ENCODE measurements around the gene VEGFA. TPM values are rescaled to one million over a fixed set of nuclear protein-coding genes. Genes with fewer than 3 reads are reported as not detected.

Gene VEGFA
- total RNA-seq, 1 donor from 2014 or later, result 29.0 TPM

DNA sequence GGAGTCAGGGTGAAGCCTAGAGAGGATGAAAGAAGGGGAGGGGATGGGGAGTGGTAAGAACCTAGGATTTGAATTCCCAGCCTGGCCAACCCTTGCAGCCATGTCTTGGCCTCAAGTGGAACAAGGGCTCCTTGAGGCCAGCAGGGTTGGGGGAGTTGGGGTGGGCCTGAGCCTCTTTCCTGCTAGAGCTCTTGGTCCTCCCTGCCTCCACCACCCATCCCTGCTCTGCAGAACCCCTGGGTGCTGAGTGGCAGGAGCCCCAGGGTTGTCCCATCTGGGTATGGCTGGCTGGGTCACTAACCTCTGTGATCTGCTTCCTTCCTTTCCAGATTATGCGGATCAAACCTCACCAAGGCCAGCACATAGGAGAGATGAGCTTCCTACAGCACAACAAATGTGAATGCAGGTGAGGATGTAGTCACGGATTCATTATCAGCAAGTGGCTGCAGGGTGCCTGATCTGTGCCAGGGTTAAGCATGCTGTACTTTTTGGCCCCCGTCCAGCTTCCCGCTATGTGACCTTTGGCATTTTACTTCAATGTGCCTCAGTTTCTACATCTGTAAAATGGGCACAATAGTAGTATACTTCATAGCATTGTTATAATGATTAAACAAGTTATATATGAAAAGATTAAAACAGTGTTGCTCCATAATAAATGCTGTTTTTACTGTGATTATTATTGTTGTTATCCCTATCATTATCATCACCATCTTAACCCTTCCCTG lies 8.3 kb downstream of the VEGFA start:
- DNase-seq (no peak), ATAC-seq (ENCODE audit: low read depth) (no peak)
- ChIA-PET CTCF (no interaction called here), POLR2A (no interaction called here)
- Mint-ChIP-seq H3K27ac (no peak overlapping the region), H3K9me3 (no peaks in the 10 kb centered on the region), H3K4me1 (peaks cover 28% of the 10 kb centered on the region), H3K36me3 (ENCODE audit: low read depth) (peaks cover 13% of the 10 kb centered on the region), H3K27me3 (peaks cover 7% of the 10 kb centered on the region), H3K4me3 (no peak overlapping the region)
- TF ChIP-seq, protein P1, sequence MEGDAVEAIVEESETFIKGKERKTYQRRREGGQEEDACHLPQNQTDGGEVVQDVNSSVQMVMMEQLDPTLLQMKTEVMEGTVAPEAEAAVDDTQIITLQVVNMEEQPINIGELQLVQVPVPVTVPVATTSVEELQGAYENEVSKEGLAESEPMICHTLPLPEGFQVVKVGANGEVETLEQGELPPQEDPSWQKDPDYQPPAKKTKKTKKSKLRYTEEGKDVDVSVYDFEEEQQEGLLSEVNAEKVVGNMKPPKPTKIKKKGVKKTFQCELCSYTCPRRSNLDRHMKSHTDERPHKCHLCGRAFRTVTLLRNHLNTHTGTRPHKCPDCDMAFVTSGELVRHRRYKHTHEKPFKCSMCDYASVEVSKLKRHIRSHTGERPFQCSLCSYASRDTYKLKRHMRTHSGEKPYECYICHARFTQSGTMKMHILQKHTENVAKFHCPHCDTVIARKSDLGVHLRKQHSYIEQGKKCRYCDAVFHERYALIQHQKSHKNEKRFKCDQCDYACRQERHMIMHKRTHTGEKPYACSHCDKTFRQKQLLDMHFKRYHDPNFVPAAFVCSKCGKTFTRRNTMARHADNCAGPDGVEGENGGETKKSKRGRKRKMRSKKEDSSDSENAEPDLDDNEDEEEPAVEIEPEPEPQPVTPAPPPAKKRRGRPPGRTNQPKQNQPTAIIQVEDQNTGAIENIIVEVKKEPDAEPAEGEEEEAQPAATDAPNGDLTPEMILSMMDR (IDR thresholded peaks at IDR 0.05), result no peak
- intact Hi-C loops (cut with micrococcal nuclease), result loop anchor here (10.0 kb wide), 1 partner anchor 467 kb away; the partner anchor contains the start of gene HSP90AB1

DNA sequence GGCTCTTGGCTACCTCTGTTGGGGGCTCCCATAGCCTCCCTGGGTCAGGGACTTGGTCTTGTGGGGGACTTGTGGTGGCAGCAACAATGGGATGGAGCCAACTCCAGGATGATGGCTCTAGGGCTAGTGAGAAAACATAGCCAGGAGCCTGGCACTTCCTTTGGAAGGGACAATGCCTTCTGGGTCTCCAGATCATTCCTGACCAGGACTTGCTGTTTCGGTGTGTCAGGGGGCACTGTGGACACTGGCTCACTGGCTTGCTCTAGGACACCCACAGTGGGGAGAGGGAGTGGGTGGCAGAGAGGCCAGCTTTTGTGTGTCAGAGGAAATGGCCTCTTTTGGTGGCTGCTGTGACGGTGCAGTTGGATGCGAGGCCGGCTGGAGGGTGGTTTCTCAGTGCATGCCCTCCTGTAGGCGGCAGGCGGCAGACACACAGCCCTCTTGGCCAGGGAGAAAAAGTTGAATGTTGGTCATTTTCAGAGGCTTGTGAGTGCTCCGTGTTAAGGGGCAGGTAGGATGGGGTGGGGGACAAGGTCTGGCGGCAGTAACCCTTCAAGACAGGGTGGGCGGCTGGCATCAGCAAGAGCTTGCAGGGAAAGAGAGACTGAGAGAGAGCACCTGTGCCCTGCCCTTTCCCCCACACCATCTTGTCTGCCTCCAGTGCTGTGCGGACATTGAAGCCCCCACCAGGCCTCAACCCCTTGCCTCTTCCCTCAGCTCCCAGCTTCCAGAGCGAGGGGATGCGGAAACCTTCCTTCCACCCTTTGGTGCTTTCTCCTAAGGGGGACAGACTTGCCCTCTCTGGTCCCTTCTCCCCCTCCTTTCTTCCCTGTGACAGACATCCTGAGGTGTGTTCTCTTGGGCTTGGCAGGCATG lies 9.2 kb downstream of the VEGFA start:
- peaks cover 24% of the 10 kb centered on the region for H3K4me1 Mint-ChIP-seq
- DNase-seq, result no peak
- TF ChIP-seq, protein P1 (IDR thresholded peaks at IDR 0.05), result no peak

DNA sequence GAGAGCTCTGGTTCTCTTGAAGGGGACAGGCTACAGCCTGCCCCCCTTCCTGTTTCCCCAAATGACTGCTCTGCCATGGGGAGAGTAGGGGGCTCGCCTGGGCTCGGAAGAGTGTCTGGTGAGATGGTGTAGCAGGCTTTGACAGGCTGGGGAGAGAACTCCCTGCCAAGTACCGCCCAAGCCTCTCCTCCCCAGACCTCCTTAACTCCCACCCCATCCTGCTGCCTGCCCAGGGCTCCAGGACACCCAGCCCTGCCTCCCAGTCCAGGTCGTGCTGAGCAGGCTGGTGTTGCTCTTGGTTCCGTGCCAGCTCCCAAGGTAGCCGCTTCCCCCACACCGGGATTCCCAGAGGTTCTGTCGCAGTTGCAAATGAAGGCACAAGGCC lies 9.8 kb downstream of the VEGFA start:
- Mint-ChIP-seq H3K27ac (no peak overlapping the region), H3K27me3 (no peaks in the 10 kb centered on the region), H3K36me3 (ENCODE audit: low read depth) (peaks cover 20% of the 10 kb centered on the region), H3K4me3 (no peak overlapping the region), H3K4me1 (peaks cover 18% of the 10 kb centered on the region), H3K9me3 (no peaks in the 10 kb centered on the region)
- DNase-seq (no peak), ATAC-seq (ENCODE audit: low read depth) (no peak)
- CTCF ChIA-PET, result no interaction called here
- POLR2A ChIA-PET, result no interaction called here
- intact Hi-C loops (cut with micrococcal nuclease), result loop anchor here (10.0 kb wide), 1 partner anchor 465 kb away; the partner anchor contains the start of gene HSP90AB1
- TF ChIP-seq, protein P1 (IDR thresholded peaks at IDR 0.05), result no peak

More for the DNA sequence above, 9.2 kb downstream of the VEGFA start:
- ATAC-seq (ENCODE audit: low read depth), result no peak
- H3K36me3 Mint-ChIP-seq (ENCODE audit: low read depth), result peaks cover 15% of the 10 kb centered on the region
- CTCF ChIA-PET, result no interaction called here
- no peak overlapping the region for H3K4me3 Mint-ChIP-seq
- no peak overlapping the region for H3K27ac Mint-ChIP-seq
- intact Hi-C loops (cut with micrococcal nuclease), result loop anchor here (10.0 kb wide), 1 partner anchor 466 kb away; the partner anchor contains the start of gene HSP90AB1
- peaks cover 3% of the 10 kb centered on the region for H3K27me3 Mint-ChIP-seq
- POLR2A ChIA-PET, result no interaction called here
- H3K9me3 Mint-ChIP-seq, result no peaks in the 10 kb centered on the region

DNA sequence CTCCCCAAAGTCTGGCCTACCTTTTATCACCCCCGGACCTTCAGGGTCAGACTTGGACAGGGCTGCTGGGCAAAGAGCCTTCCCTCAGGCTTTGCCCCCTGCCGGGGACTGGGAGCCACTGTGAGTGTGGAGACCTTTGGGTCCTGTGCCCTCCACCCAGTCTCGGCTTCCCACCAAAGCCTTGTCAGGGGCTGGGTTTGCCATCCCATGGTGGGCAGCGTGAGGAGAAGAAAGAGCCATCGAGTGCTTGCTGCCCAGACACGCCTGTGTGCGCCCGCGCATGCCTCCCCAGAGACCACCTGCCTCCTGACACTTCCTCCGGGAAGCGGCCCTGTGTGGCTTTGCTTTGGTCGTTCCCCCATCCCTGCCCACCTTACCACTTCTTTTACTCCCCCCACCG lies 10.3 kb downstream of the VEGFA start:
- Mint-ChIP-seq H3K9me3 (no peaks in the 10 kb centered on the region), H3K27ac (no peak overlapping the region), H3K36me3 (ENCODE audit: low read depth) (peaks cover 23% of the 10 kb centered on the region), H3K27me3 (no peaks in the 10 kb centered on the region), H3K4me3 (no peak overlapping the region), H3K4me1 (peaks cover 14% of the 10 kb centered on the region)
- ChIA-PET POLR2A (no interaction called here), CTCF (no interaction called here)
- TF ChIP-seq, protein P1 (IDR thresholded peaks at IDR 0.05), result no peak
- no peak for DNase-seq
- intact Hi-C loops (cut with micrococcal nuclease), result no loop called here
- ATAC-seq (ENCODE audit: low read depth), result no peak
